ENCODE measurements around the gene SPACA6.

GRCh38 chr19:51724543-51724942 is 31.4 kb downstream of the SPACA6 start:
- no peak for TF ChIP-seq CTCF (IDR thresholded peaks at IDR 0.05)
- no peak for TF ChIP-seq POLR2A (IDR thresholded peaks at IDR 0.05)
